GM21619 (cell line): Measurements from ENCODE around the gene FLCN.

ENCODE experiments used
- ATAC-seq: cut with Tn5 transposase; IDR thresholded peaks from one replicate; pipeline ENCODE4 v1.9.1; 2021; ENCODE audit not compliant: unreplicated experiment

Gene FLCN

GRCh38 chr17:17169396-17169795 lies 67.6 kb downstream of the FLCN start:
- ATAC-seq, result no peak

GRCh38 chr17:17168401-17168800 lies 68.6 kb downstream of the FLCN start:
- ATAC-seq, result no peak

- ATAC-seq, result no peak
Observed at GRCh38 chr17:17167986-17168385, 69.0 kb downstream of the FLCN start.

GRCh38 chr17:17167356-17167755 lies 69.6 kb downstream of the FLCN start:
- ATAC-seq, result no peak

- ATAC-seq, result no peak
Observed at GRCh38 chr17:17166446-17166845, 70.5 kb downstream of the FLCN start.

- ATAC-seq, result no peak
Observed at GRCh38 chr17:17165666-17166308, 71.2 kb downstream of the FLCN start.

GRCh38 chr17:17164676-17165075 lies 72.3 kb downstream of the FLCN start:
- no peak for ATAC-seq

- ATAC-seq, result no peak
Observed at GRCh38 chr17:17164156-17164555, 72.8 kb downstream of the FLCN start.
